Esophagus squamous epithelium (tissue), 5 donors: ENCODE measurements around the gene NUP35. TPM values are rescaled to one million over a fixed set of nuclear protein-coding genes. Genes with fewer than 3 reads are reported as not detected.

Experiments
- DNase-seq: peaks from one replicate; lab custom pipeline; 2025; lab: John Stamatoyannopoulos, UW
- H3K27ac ChIP-seq, 4 donors: fragments of 200-600 bp; sonication (generic); one replicate each; pipeline ENCODE4 v1.5.1; 2016 to 2019; ENCODE audit warnings: mild to moderate bottlenecking in 1 of 4
- H3K27me3 ChIP-seq, 4 donors: fragments of 200-600 bp; sonication (generic); 1 replicate in 3 of 4; 2 replicates in 1 of 4; pipeline versions ENCODE4 v1.5.1 to v1.6.0; 2017 to 2021; ENCODE audit warnings: antibody characterized with exemption in 1 of 4
- H3K36me3 ChIP-seq, 3 donors: fragments of 200-600 bp; sonication (generic); one replicate each; pipeline ENCODE4 v1.5.1; 2016 to 2019
- H3K4me1 ChIP-seq, 3 donors: fragments of 200-600 bp; sonication (generic); one replicate each; pipeline ENCODE4 v1.5.1; 2017 to 2019
- H3K4me3 ChIP-seq, 4 donors: fragments of 200-600 bp; sonication (generic); 1 replicate in 3 of 4; 2 replicates in 1 of 4; pipeline ENCODE4 v1.5.1; 2016 to 2019; ENCODE audit warnings: mild to moderate bottlenecking in 2 of 4, moderate library complexity in 1 of 4
- H3K9me3 ChIP-seq, 3 donors: fragments of 200-600 bp; sonication (generic); one replicate each; pipeline ENCODE4 v1.5.1; 2016 to 2019
- POLR2A ChIP-seq, 4 donors: fragments of 450-650 bp; IDR thresholded peaks; one replicate each; pipeline ENCODE4 v1.6.1; 2017; ENCODE audit warnings: antibody characterized with exemption in 4 of 4, mild to moderate bottlenecking in 4 of 4, moderate library complexity in 3 of 4
- WGBS, 2 donors: methylation state at CpG; one replicate each; pipeline ENCODE4 v1.1.5; 2018; 5-methylcytosine and 5-hydroxymethylcytosine counted together
- intact Hi-C: fragments of 100-400 bp; cut with DNase I; formaldehyde crosslinking; loops from one replicate; pipeline ENCODE4 v1.15.0; 2022
- total RNA-seq, 4 donors: library from RNA; depleted of rRNA; stranded (reverse); fragments of >200 nt; gene quantifications; one replicate each; pipeline ENCODE4 v1.1.0, GENCODE V29; 2016
- TF ChIP-seq, protein P1 (sequence below), 6 experiments: fragments of 450-650 bp in 4 of 6; fragments of 200-600 bp in 2 of 6; sonication (generic) in 2 of 6; IDR thresholded peaks; one replicate each; pipeline ENCODE4 v1.5.1; 2016 to 2019; ENCODE audit warnings: antibody characterized with exemption in 6 of 6, mild to moderate bottlenecking in 4 of 6, moderate library complexity in 4 of 6
- donor health status: DM: yes; HTN: yes; CAD: no.

Gene NUP35
- total RNA-seq, 4 donors from 2014 or later: 7.8 to 25.4 (median 15.6) TPM

DNA sequence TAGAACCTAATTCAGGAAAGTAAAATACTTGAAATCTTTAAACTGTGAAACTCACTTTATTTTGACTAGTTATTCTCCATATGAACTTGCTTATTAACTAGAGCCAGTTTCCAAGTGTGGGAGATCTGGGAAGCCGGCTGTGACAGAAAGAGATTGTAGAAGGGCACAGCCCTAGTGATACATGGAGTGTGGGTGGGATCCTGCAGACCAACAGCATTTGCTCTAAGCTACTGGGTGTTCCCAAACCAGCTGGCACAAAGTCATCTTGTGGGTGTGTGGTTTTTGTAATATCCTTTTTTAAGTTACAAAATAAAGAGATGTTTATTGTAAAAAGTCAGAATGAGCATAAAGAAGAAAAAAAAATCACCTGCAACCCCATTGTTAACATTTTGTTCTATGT is 42.3 kb upstream of the NUP35 start:
- no peak for DNase-seq
- H3K9me3 ChIP-seq: no peaks in the 10 kb centered on the region
- intact Hi-C loops: no loop called here
- TF ChIP-seq, protein P1, sequence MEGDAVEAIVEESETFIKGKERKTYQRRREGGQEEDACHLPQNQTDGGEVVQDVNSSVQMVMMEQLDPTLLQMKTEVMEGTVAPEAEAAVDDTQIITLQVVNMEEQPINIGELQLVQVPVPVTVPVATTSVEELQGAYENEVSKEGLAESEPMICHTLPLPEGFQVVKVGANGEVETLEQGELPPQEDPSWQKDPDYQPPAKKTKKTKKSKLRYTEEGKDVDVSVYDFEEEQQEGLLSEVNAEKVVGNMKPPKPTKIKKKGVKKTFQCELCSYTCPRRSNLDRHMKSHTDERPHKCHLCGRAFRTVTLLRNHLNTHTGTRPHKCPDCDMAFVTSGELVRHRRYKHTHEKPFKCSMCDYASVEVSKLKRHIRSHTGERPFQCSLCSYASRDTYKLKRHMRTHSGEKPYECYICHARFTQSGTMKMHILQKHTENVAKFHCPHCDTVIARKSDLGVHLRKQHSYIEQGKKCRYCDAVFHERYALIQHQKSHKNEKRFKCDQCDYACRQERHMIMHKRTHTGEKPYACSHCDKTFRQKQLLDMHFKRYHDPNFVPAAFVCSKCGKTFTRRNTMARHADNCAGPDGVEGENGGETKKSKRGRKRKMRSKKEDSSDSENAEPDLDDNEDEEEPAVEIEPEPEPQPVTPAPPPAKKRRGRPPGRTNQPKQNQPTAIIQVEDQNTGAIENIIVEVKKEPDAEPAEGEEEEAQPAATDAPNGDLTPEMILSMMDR (IDR thresholded peaks at IDR 0.05): no peak
- no peak for TF ChIP-seq POLR2A (IDR thresholded peaks at IDR 0.05)
- no peak overlapping the region for H3K27ac ChIP-seq
- no peak overlapping the region for H3K4me3 ChIP-seq
- H3K4me1 ChIP-seq: peaks cover 0 to 25% (median 4%) of the 10 kb centered on the region in 3 donors
- no peaks in the 10 kb centered on the region for H3K36me3 ChIP-seq
- WGBS, 2 donors: 14 to 23% methylated on average over 1 of the region's 1 CpG
- H3K27me3 ChIP-seq: no peaks in the 10 kb centered on the region

DNA sequence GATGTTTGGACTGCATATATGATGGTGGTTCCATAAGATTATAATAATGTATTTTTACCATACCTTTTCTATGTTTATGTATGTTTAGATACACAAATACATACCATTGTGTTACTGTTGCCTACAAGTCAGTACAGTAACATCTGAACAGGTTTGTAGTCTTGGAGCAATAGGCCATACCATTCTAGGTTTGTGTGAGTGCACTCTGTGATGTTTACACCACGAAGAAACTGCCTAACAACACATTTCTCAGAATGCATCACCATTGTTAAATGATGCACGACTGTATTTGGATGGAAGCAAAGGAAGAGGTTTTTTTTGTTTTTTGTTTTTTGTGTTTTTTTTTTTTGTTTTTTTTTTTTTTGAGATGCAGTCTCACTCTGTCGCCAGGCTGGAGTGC is 36.2 kb upstream of the NUP35 start:
- 62 to 68% methylated on average over 3 of the region's 3 CpGs for WGBS, 2 donors
- no peak for DNase-seq

DNA sequence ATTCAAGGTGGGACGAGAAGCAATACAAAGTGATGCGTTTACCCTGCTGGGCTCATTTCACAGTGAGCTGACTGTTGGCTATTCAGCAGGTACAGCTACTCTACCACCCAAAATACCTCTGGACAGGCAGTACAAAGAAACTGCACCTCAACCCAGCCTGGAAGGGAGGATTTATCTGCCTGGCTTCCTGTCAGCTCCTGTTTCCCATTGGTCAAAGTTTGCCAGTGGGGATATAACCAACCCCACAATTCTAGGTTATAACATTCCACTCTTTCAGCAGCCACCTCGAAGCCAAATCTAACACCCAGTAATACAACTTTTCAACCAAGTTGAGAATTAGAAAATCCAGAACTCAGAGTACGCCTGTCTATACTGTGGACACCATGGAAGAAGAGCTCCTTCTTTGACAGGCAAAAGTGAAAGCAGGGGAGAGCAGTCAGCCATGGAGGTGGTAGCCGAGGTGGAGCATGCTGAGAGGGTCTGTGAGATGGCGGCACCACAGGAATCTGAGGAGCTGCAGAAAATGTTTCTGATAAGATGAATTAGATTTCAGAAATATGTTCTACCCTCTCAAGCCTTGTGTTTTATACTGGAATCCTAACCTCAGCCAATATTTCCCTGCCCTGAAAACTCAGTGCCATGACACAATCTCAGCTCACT is 34.9 kb upstream of the NUP35 start:
- no peaks in the 10 kb centered on the region for H3K9me3 ChIP-seq
- no peak overlapping the region for H3K4me3 ChIP-seq
- H3K27ac ChIP-seq: no peak overlapping the region
- H3K4me1 ChIP-seq: no peaks in the 10 kb centered on the region
- intact Hi-C loops: no loop called here
- TF ChIP-seq, protein P1 (IDR thresholded peaks at IDR 0.05): no peak
- TF ChIP-seq POLR2A (IDR thresholded peaks at IDR 0.05): no peak
- no peaks in the 10 kb centered on the region for H3K27me3 ChIP-seq
- WGBS, 2 donors: 82% methylated on average over 6 of the region's 6 CpGs
- H3K36me3 ChIP-seq: no peaks in the 10 kb centered on the region
- no peak for DNase-seq

More for the DNA sequence above, 36.2 kb upstream of the NUP35 start:
- no peaks in the 10 kb centered on the region for H3K4me1 ChIP-seq
- no peaks in the 10 kb centered on the region for H3K36me3 ChIP-seq
- no peak overlapping the region for H3K27ac ChIP-seq
- TF ChIP-seq, protein P1 (IDR thresholded peaks at IDR 0.05): no peak
- TF ChIP-seq POLR2A (IDR thresholded peaks at IDR 0.05): no peak
- H3K4me3 ChIP-seq: no peak overlapping the region
- no peaks in the 10 kb centered on the region for H3K9me3 ChIP-seq
- no peaks in the 10 kb centered on the region for H3K27me3 ChIP-seq
- intact Hi-C loops: no loop called here

DNA sequence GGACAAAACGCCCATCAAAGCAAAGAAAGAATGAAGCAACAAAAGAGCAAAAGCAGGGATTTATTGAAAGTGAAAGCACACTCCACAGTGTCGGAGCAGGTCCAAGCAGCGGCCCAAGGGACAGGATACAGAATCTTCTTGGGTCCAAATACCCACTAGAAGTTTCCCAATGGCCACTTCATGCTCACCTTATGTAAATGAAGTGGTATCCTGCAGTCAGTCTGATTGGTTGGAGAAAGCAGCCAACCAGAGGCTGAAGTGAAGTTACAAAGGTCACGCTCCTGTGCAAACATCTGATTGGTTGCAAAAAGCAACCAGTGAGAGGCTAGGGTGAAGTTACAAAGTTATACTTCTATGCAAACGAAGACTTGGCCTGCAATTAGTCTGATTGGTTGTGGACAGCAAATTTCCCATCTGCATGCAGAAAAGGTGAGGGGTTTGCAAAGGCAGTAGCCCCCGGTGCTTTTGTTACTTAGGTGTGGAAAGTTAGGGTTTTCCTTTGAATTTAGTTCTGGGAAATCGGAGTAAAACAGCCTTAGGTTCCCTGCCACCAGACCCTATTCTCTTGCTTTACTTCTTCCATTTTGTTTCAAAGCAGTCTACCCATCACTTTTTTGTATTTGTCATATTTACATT is 32.8 kb upstream of the NUP35 start:
- Histone ChIP-seq H3K27me3 (no peaks in the 10 kb centered on the region), H3K9me3 (no peaks in the 10 kb centered on the region), H3K36me3 (peaks cover 0 to 10% (median 0%) of the 10 kb centered on the region in 3 donors), H3K4me1 (no peaks in the 10 kb centered on the region), H3K27ac (no peak overlapping the region), H3K4me3 (no peak overlapping the region)
- TF ChIP-seq, protein P1 (IDR thresholded peaks at IDR 0.05): no peak
- no peak for TF ChIP-seq POLR2A (IDR thresholded peaks at IDR 0.05)
- 76 to 79% methylated on average over 7 of the region's 7 CpGs for WGBS, 2 donors
- no peak for DNase-seq
- intact Hi-C loops: no loop called here

DNA sequence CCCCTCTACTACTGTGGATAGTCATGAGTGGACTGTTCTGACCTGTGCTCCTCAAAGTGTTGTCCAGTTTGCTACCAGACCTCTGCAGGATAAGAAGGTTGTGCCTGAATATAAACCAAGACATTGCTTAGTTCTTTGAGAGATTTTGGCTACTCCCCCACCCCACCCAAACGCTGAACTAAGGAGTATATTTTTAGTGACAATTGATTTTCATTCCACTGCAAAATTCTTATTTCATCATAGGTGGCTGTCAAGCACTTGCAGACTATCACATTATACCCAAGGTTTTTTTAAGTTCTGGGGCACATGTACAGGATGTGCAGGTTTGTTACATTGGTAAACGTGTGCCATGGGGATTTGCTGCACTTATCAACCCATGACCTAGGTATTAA is 32.3 kb upstream of the NUP35 start:
- no peaks in the 10 kb centered on the region for H3K9me3 ChIP-seq
- no peak overlapping the region for H3K4me3 ChIP-seq
- no peaks in the 10 kb centered on the region for H3K27me3 ChIP-seq
- intact Hi-C loops: no loop called here
- H3K36me3 ChIP-seq: peaks cover 0 to 12% (median 0%) of the 10 kb centered on the region in 3 donors
- no peak overlapping the region for H3K27ac ChIP-seq
- no peaks in the 10 kb centered on the region for H3K4me1 ChIP-seq
- no peak for DNase-seq
- WGBS, 2 donors: 94 to 96% methylated on average over 2 of the region's 2 CpGs
- TF ChIP-seq POLR2A (IDR thresholded peaks at IDR 0.05): no peak
- TF ChIP-seq, protein P1 (IDR thresholded peaks at IDR 0.05): no peak
